ENCODE measurements around the gene MAP3K5. TPM values are rescaled to one million over a fixed set of nuclear protein-coding genes. Genes with fewer than 3 reads are reported as not detected.

The MAP3K5 gene
- total and polyA plus RNA-seq, 7 donors, result 7.4 to 17.8 (median 9.4) TPM

- intact Hi-C loops (cut with DNase I), result no loop called here
- H3K27ac ChIP-seq, result no peak overlapping the region
- 86 to 94% methylated on average over 1 of the region's 1 CpG for WGBS, 2 donors
These were observed 57.3 kb downstream of the MAP3K5 start for GRCh38 chr6:136734977-136735376.

GRCh38 chr6:136732889-136733288 lies 59.4 kb downstream of the MAP3K5 start:
- H3K4me3 ChIP-seq, result no peak overlapping the region
- intact Hi-C loops (cut with DNase I), result no loop called here
- no peaks in the 10 kb centered on the region for H3K36me3 ChIP-seq
- H3K27me3 ChIP-seq, result no peaks in the 10 kb centered on the region
- TF ChIP-seq POLR2AphosphoS5 (IDR thresholded peaks at IDR 0.05), result no peak
- no peak for TF ChIP-seq POLR2A (IDR thresholded peaks at IDR 0.05)
- TF ChIP-seq CTCF (IDR thresholded peaks at IDR 0.05), result no peak
- no peak for TF ChIP-seq EP300 (IDR thresholded peaks at IDR 0.05)
- peaks cover 0 to 11% (median 2%) of the 10 kb centered on the region in 4 donors for H3K4me1 ChIP-seq
- H3K27ac ChIP-seq, result no peak overlapping the region
- no peaks in the 10 kb centered on the region for H3K9me3 ChIP-seq
- no peak for DNase-seq
- WGBS, 2 donors, result 96 to 97% methylated on average over 3 of the region's 3 CpGs

More at GRCh38 chr6:136734977-136735376, 57.3 kb downstream of the MAP3K5 start:
- DNase-seq, result no peak
- H3K36me3 ChIP-seq, result no peaks in the 10 kb centered on the region
- no peak overlapping the region for H3K4me3 ChIP-seq
- peaks cover 0 to 16% (median 2%) of the 10 kb centered on the region in 4 donors for H3K4me1 ChIP-seq
- H3K27me3 ChIP-seq, result no peaks in the 10 kb centered on the region
- no peaks in the 10 kb centered on the region for H3K9me3 ChIP-seq
- no peak for TF ChIP-seq POLR2A (IDR thresholded peaks at IDR 0.05)
- TF ChIP-seq CTCF (IDR thresholded peaks at IDR 0.05), result no peak
- TF ChIP-seq POLR2AphosphoS5 (IDR thresholded peaks at IDR 0.05), result no peak
- TF ChIP-seq EP300 (IDR thresholded peaks at IDR 0.05), result no peak

GRCh38 chr6:136729832-136730231 lies 62.4 kb downstream of the MAP3K5 start:
- H3K27ac ChIP-seq, result no peak overlapping the region
- TF ChIP-seq EP300 (IDR thresholded peaks at IDR 0.05) (no peak), POLR2AphosphoS5 (IDR thresholded peaks at IDR 0.05) (no peak), POLR2A (IDR thresholded peaks at IDR 0.05) (no peak), CTCF (IDR thresholded peaks at IDR 0.05) (no peak)
- H3K4me1 ChIP-seq, result peaks cover 0 to 2% (median 0%) of the 10 kb centered on the region in 4 donors
- H3K4me3 ChIP-seq, result no peak overlapping the region
- no peaks in the 10 kb centered on the region for H3K9me3 ChIP-seq
- intact Hi-C loops (cut with DNase I), result no loop called here
- no peaks in the 10 kb centered on the region for H3K27me3 ChIP-seq
- WGBS, 2 donors, result 86 to 88% methylated on average over 5 of the region's 5 CpGs
- no peaks in the 10 kb centered on the region for H3K36me3 ChIP-seq
- DNase-seq, result no peak

- no peaks in the 10 kb centered on the region for H3K36me3 ChIP-seq
- H3K4me3 ChIP-seq, result no peak overlapping the region
- intact Hi-C loops (cut with DNase I), result no loop called here
- TF ChIP-seq EP300 (IDR thresholded peaks at IDR 0.05) (no peak), POLR2AphosphoS5 (IDR thresholded peaks at IDR 0.05) (no peak), CTCF (IDR thresholded peaks at IDR 0.05) (no peak)
- H3K4me1 ChIP-seq, result no peaks in the 10 kb centered on the region
- peak overlapping the region in 1 of 4 donors; percentile 25 for H3K27ac ChIP-seq
- H3K9me3 ChIP-seq, result no peaks in the 10 kb centered on the region
- no peak for DNase-seq
- H3K27me3 ChIP-seq, result no peaks in the 10 kb centered on the region
- WGBS, 2 donors, result 93 to 97% methylated on average over 4 of the region's 4 CpGs
These were observed 63.2 kb downstream of the MAP3K5 start for GRCh38 chr6:136728976-136729515.

Data from sigmoid colon (tissue), 7 donors.